ENCODE results near the gene PHACTR3. TPM values are rescaled to one million over a fixed set of nuclear protein-coding genes. Genes with fewer than 3 reads are reported as not detected.
A peak's percentile ranks its signal among the peaks of the same experiment; 100 is the strongest.

PHACTR3 gene
- total RNA-seq, 2 donors from 2014 or later: 0.52 TPM; not detected in 1

GRCh38 chr20:59567585-59568508 is 36.5 kb upstream of the PHACTR3 start:
- H3K36me3 Mint-ChIP-seq (ENCODE audit: low read depth): peaks cover 4% of the 10 kb centered on the region
- DNase-seq: no peak
- H3K27me3 Mint-ChIP-seq: peaks cover 40% of the 10 kb centered on the region

GRCh38 chr20:59568509-59569024 is 35.8 kb upstream of the PHACTR3 start:
- Mint-ChIP-seq H3K4me3 (no peak overlapping the region), H3K27me3 (peaks cover 38% of the 10 kb centered on the region), H3K27ac (no peak overlapping the region), H3K4me1 (peaks cover 4% of the 10 kb centered on the region), H3K36me3 (ENCODE audit: low read depth) (peaks cover 4% of the 10 kb centered on the region)
- no peaks in the 10 kb centered on the region for H3K9me3 ChIP-seq (ENCODE audit: control insufficient read depth, low read length, poor library complexity, severe bottlenecking)
- no peak for ATAC-seq
- no peak for DNase-seq

More at GRCh38 chr20:59567585-59568508, 36.5 kb upstream of the PHACTR3 start:
- no peak for ATAC-seq
- H3K27ac Mint-ChIP-seq: no peak overlapping the region
- peaks cover 4% of the 10 kb centered on the region for H3K4me1 Mint-ChIP-seq
- no peaks in the 10 kb centered on the region for H3K9me3 ChIP-seq (ENCODE audit: control insufficient read depth, low read length, poor library complexity, severe bottlenecking)
- no peak overlapping the region for H3K4me3 Mint-ChIP-seq

DNA sequence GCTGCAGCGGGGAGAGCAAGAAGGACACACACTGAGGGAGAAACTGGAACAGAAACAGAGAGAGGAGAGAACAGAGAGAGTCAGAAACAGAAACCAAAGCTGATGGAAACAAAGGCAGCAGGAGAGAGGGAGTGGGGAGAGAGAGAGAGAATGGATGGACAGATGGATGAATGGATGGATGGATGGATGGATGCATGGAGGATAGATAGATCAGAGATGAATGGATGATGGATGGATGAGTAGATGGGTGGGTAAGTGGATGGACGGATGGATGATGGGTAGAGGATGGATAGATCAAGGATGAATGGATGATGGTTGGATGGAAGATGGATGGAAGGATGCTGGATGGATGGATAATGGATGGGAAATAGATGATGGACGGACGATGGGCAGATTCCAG is 35.0 kb upstream of the PHACTR3 start:
- H3K9me3 ChIP-seq (ENCODE audit: control insufficient read depth, low read length, poor library complexity, severe bottlenecking): no peaks in the 10 kb centered on the region
- ATAC-seq: no peak
- peaks cover 4% of the 10 kb centered on the region for H3K4me1 Mint-ChIP-seq
- peak overlapping the region; percentile 32 for H3K4me3 Mint-ChIP-seq
- peaks cover 4% of the 10 kb centered on the region for H3K36me3 Mint-ChIP-seq (ENCODE audit: low read depth)
- H3K27me3 Mint-ChIP-seq: peaks cover 38% of the 10 kb centered on the region
- no peak overlapping the region for H3K27ac Mint-ChIP-seq
- no peak for DNase-seq

DNA sequence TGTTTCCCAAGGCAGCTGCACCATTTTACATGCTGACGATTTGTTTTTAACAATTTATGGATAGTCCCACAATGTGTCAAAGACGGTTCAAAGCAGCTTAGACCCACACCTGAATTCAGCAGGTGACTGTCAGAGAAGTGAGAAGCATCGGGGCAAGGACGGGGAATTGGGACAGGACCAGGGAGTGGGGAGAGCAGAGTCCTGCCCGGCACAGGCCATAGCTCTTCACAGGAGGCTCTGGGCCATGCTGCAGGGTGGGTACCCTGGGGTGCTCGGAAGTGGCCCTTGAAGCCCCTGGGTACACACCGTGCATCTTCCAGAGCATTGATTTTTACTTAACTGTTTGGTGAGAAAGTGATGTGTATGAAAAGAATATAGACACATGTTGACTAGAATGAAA is 33.2 kb upstream of the PHACTR3 start:
- H3K36me3 Mint-ChIP-seq (ENCODE audit: low read depth): peaks cover 4% of the 10 kb centered on the region
- H3K4me1 Mint-ChIP-seq: peaks cover 4% of the 10 kb centered on the region
- peak overlapping the region; percentile 66 for H3K4me3 Mint-ChIP-seq
- no peak for ATAC-seq
- H3K27me3 Mint-ChIP-seq: peaks cover 56% of the 10 kb centered on the region
- peak overlapping the region; percentile 79 for H3K27ac Mint-ChIP-seq
- no peak for DNase-seq
- no peaks in the 10 kb centered on the region for H3K9me3 ChIP-seq (ENCODE audit: control insufficient read depth, low read length, poor library complexity, severe bottlenecking)

DNA sequence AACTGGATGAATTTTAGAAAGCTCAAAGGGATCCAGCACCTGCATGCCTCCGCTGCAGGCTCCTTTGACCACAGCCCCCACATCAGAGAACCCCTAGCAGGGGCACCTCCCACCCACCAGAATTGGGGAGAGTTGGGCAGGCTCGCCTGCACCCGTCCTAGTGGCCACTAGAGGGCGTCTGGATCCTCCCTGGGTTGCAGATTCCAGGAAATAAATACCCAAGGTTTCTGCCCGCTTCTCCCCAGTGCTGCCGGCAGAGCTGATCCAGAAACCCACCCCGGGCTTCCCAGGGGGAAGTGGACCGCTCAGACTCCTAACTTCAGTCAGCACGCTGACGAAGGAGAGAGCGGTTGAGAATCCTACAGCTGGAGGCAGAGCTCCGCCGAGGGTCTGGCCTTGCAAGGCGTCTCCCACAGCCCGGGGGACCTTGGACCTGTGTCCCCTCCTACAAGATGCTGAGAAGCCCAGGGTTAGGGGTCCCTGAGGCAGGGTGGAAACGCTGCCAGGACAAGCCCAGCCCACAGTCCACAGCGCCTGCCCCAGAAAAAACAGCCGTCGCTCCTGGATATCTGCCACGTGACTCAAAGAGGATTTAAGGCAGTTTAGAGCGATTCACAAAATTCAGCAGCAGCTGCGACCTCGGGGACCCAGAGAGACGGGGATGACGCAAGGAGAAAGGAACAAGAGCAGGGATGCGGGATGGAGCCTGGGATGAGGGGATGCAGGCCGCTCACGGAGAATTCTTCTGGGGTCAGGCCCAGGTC is 32.6 kb upstream of the PHACTR3 start:
- ATAC-seq (peak; percentile 71), DNase-seq (peak in 2 of 3 donors; percentile 21 to 42)
- H3K27ac Mint-ChIP-seq: peak overlapping the region; percentile 79
- H3K36me3 Mint-ChIP-seq (ENCODE audit: low read depth): peaks cover 4% of the 10 kb centered on the region
- peaks cover 62% of the 10 kb centered on the region for H3K27me3 Mint-ChIP-seq
- H3K4me3 Mint-ChIP-seq: peak overlapping the region; percentile 66
- H3K4me1 Mint-ChIP-seq: peaks cover 4% of the 10 kb centered on the region
- no peaks in the 10 kb centered on the region for H3K9me3 ChIP-seq (ENCODE audit: control insufficient read depth, low read length, poor library complexity, severe bottlenecking)

DNA sequence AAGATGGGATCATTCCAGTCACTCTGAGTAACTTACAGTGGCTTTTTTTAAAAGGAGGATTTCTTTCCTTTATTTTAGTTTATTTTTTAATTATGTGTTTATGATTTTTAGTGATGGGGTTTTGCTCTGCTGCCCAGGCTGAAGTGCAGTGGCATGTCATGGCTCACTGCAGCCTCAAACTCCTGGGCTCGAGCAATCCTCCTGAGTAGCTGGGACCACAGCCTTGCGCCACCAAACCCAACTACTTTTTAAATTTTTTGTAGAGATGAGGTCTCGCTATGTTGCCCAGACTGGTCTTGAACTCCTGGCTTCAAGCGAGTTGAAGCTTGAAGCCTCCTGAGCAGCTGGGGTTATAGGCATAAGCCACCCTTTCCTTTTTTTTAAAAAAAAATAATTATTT is 31.8 kb upstream of the PHACTR3 start:
- DNase-seq (no peak), ATAC-seq (no peak)
- no peak overlapping the region for H3K27ac Mint-ChIP-seq
- no peak overlapping the region for H3K4me3 Mint-ChIP-seq
- H3K27me3 Mint-ChIP-seq: peaks cover 62% of the 10 kb centered on the region
- H3K4me1 Mint-ChIP-seq: peaks cover 4% of the 10 kb centered on the region
- peaks cover 4% of the 10 kb centered on the region for H3K36me3 Mint-ChIP-seq (ENCODE audit: low read depth)
- H3K9me3 ChIP-seq (ENCODE audit: control insufficient read depth, low read length, poor library complexity, severe bottlenecking): no peaks in the 10 kb centered on the region

DNA sequence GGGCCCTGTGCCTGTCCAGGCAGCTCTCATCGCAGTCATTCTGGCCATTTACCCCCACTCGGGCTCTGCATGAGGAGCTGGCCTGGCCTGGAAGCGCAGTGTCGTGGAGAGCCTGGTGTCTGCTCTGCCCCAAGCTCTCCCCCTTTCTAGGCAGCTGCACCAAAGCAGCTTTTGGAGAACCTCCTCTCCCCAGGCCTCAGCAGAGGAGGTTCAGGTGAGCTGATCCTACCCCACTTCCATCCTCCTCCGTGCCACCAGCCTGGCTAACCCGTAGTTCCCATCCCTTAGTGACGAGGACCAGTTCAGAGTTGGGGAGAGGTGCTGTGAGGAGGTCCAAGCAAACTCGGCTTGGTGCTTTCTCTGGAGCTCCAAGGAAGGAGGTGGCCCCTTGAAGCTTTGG is 30.5 kb upstream of the PHACTR3 start:
- peaks cover 69% of the 10 kb centered on the region for H3K27me3 Mint-ChIP-seq
- no peak for ATAC-seq
- no peaks in the 10 kb centered on the region for H3K9me3 ChIP-seq (ENCODE audit: control insufficient read depth, low read length, poor library complexity, severe bottlenecking)
- H3K4me1 Mint-ChIP-seq: peaks cover 4% of the 10 kb centered on the region
- DNase-seq: no peak
- no peak overlapping the region for H3K27ac Mint-ChIP-seq
- no peak overlapping the region for H3K4me3 Mint-ChIP-seq
- H3K36me3 Mint-ChIP-seq (ENCODE audit: low read depth): peaks cover 6% of the 10 kb centered on the region

GRCh38 chr20:59574308-59574707 is 30.0 kb upstream of the PHACTR3 start:
- Mint-ChIP-seq H3K27ac (no peak overlapping the region), H3K36me3 (ENCODE audit: low read depth) (peaks cover 4% of the 10 kb centered on the region)

DNA sequence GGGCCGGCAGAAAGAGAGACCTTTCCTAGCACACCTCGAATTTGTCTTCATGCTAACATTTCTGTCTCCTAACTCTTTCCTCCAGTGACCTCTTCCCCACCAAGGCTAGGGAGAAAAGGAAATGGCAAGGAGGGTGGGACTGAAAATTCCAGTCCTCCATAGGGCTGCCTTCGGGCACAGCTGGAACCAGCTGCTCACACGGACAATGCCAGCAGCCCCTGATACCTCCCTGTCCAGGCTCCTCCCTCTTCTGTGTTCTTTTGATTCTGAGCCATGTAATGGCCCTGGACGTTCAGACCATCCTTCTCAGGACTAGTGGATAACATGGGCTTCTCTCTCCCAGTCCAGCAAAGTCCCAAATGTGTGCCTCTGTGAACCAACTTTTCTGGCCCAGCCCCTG is 29.1 kb upstream of the PHACTR3 start:
- peaks cover 73% of the 10 kb centered on the region for H3K27me3 Mint-ChIP-seq

More at GRCh38 chr20:59574308-59574707, 30.0 kb upstream of the PHACTR3 start:
- DNase-seq (no peak), ATAC-seq (no peak)
- H3K9me3 ChIP-seq (ENCODE audit: control insufficient read depth, low read length, poor library complexity, severe bottlenecking): no peaks in the 10 kb centered on the region
- Mint-ChIP-seq H3K4me1 (peaks cover 4% of the 10 kb centered on the region), H3K27me3 (peaks cover 69% of the 10 kb centered on the region), H3K4me3 (no peak overlapping the region)

GRCh38 chr20:59575653-59576052 is 28.7 kb upstream of the PHACTR3 start:
- Mint-ChIP-seq H3K4me3 (no peak overlapping the region), H3K4me1 (peaks cover 2% of the 10 kb centered on the region), H3K27ac (no peak overlapping the region), H3K27me3 (peaks cover 73% of the 10 kb centered on the region), H3K36me3 (ENCODE audit: low read depth) (peaks cover 2% of the 10 kb centered on the region)
- DNase-seq (no peak), ATAC-seq (no peak)
- no peaks in the 10 kb centered on the region for H3K9me3 ChIP-seq (ENCODE audit: control insufficient read depth, low read length, poor library complexity, severe bottlenecking)

More for the DNA sequence above, 29.1 kb upstream of the PHACTR3 start:
- no peak overlapping the region for H3K4me3 Mint-ChIP-seq
- peaks cover 2% of the 10 kb centered on the region for H3K4me1 Mint-ChIP-seq
- H3K36me3 Mint-ChIP-seq (ENCODE audit: low read depth): peaks cover 2% of the 10 kb centered on the region
- no peaks in the 10 kb centered on the region for H3K9me3 ChIP-seq (ENCODE audit: control insufficient read depth, low read length, poor library complexity, severe bottlenecking)
- DNase-seq (no peak), ATAC-seq (no peak)
- H3K27ac Mint-ChIP-seq: no peak overlapping the region

DNA sequence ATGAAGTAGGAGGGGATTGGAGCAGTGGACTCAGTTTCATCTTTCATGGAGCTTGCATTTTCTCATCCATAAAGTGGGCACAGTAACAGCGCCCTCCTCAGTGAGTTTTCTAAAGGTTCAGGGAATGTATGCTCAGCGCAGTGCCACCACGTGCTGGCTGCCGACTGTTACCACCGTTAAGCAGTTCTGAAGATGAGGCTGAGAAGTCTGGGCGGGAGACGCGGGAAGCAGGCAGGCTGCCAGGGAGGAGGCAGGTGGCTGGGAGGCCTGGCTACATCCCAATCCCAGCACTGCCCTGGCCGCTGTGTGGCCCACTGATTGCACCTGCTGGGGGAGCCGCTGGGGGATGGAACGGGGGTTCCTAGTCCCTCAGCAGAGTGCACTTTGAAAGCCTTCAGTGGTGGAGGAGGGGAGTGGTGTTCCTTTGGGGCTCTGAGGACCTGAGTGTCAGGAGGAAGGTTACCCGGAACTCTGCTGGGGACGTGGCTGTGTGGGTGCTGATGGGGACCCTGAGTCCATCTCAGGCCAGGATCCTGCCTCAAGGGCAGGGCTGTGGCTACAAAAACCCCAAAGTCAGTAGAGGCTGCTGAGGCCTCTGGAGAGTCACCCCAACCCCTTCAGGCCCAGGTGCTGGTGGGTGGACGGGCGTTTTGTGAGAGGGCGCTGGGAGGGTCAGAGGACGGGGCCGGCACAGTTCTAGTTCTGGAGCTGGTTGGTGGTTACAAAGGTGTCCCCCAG is 28.0 kb upstream of the PHACTR3 start:
- DNase-seq (no peak), ATAC-seq (no peak)
- no peaks in the 10 kb centered on the region for H3K9me3 ChIP-seq (ENCODE audit: control insufficient read depth, low read length, poor library complexity, severe bottlenecking)
- Mint-ChIP-seq H3K27me3 (peaks cover 69% of the 10 kb centered on the region), H3K4me1 (peaks cover 2% of the 10 kb centered on the region), H3K27ac (no peak overlapping the region), H3K36me3 (ENCODE audit: low read depth) (peaks cover 2% of the 10 kb centered on the region), H3K4me3 (no peak overlapping the region)

- H3K9me3 ChIP-seq (ENCODE audit: control insufficient read depth, low read length, poor library complexity, severe bottlenecking): no peaks in the 10 kb centered on the region
- peaks cover 63% of the 10 kb centered on the region for H3K27me3 Mint-ChIP-seq
Measured at GRCh38 chr20:59577037-59577808, 27.1 kb upstream of the PHACTR3 start.

More at GRCh38 chr20:59577037-59577808, 27.1 kb upstream of the PHACTR3 start:
- Mint-ChIP-seq H3K4me3 (no peak overlapping the region), H3K36me3 (ENCODE audit: low read depth) (peaks cover 2% of the 10 kb centered on the region), H3K27ac (no peak overlapping the region), H3K4me1 (no peaks in the 10 kb centered on the region)
- no peak for DNase-seq
- no peak for ATAC-seq

Data from T-helper 17 cell (primary cell).